ENCODE data around the gene PRKAG2.
A peak's percentile ranks its signal among the peaks of the same experiment; 100 is the strongest.

The PRKAG2 gene

GRCh38 chr7:151727579-151728285, 149.2 kb downstream of the PRKAG2 start:
- DNase-seq (ENCODE audit: low spot score) = peak; percentile 96
- ChIA-PET POLR2A (ENCODE audit: low non-redundant PET) (no interaction called here), CTCF (interaction anchor here (1.3 kb wide), 1 partner anchor 18 kb away, joined by 4 read pairs; no protein-coding TSS in a partner anchor)
- H3K27ac ChIP-seq = peak overlapping the region; percentile 68
- no peak for TF ChIP-seq CTCF (conservative IDR thresholded peaks at IDR 0.05; ENCODE audit: low read depth)

- ChIA-PET POLR2A (ENCODE audit: low non-redundant PET) (no interaction called here), CTCF (interaction anchor here (0.7 to 1.3 kb wide), 3 partner anchors 18 to 56 kb away, joined by 4 read pairs; no protein-coding TSS in a partner anchor)
- peak overlapping the region; percentile 68 for H3K27ac ChIP-seq
- no peak for DNase-seq (ENCODE audit: low spot score)
- no peak for TF ChIP-seq CTCF (conservative IDR thresholded peaks at IDR 0.05; ENCODE audit: low read depth)
Measured at GRCh38 chr7:151726652-151727578, 150.0 kb downstream of the PRKAG2 start.

- ChIA-PET POLR2A (ENCODE audit: low non-redundant PET) (no interaction called here), CTCF (interaction anchor here (0.5 to 1.2 kb wide), 2 partner anchors 56 to 334 kb away, joined by 3 to 4 read pairs; no protein-coding TSS in a partner anchor)
- H3K27ac ChIP-seq = no peak overlapping the region
- no peak for DNase-seq (ENCODE audit: low spot score)
- TF ChIP-seq CTCF (conservative IDR thresholded peaks at IDR 0.05; ENCODE audit: low read depth) = no peak
Measured at GRCh38 chr7:151725844-151726651, 150.9 kb downstream of the PRKAG2 start.

DNA sequence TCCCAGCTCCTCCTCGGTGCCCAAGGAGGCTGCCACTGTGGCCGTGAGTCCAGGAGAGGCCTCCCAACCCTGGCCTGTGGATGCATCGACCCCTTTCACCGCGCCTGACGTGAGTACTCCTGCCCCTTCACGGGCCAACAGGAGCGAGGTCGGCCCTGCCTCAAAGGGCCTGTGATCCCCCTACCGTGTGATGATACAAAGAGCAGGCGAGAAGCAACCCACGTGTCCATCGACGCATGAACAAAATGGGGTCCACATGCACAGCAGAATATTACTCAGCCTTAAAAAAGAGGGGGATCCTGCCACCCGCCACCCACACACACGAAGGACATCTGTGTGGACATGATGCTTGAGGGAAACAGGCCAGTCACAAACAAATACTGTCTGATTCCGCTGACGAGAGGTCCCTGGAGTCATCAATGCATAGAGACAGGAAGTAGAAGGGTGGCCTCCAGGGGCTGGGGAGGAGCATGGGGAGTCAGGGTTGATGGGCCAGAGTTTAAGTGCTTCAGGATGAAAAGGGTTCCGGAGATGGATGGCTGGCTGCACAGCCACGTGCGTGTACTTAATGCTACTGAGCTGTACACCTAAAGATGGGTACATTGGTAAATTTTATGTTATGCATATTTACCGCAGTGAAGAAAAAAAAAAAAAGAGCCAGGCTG, 151.9 kb downstream of the PRKAG2 start:
- DNase-seq (ENCODE audit: low spot score) = no peak
- no peak for TF ChIP-seq CTCF (conservative IDR thresholded peaks at IDR 0.05; ENCODE audit: low read depth)
- H3K27ac ChIP-seq = no peak overlapping the region
- ChIA-PET POLR2A (ENCODE audit: low non-redundant PET) (no interaction called here), CTCF (interaction anchor here (0.6 to 1.2 kb wide), 2 partner anchors 57 to 1412 kb away, joined by 3 to 4 read pairs; no protein-coding TSS in a partner anchor)

- ChIA-PET CTCF (no interaction called here), POLR2A (ENCODE audit: low non-redundant PET) (no interaction called here)
- H3K27ac ChIP-seq = no peak overlapping the region
- no peak for TF ChIP-seq CTCF (conservative IDR thresholded peaks at IDR 0.05; ENCODE audit: low read depth)
- no peak for DNase-seq (ENCODE audit: low spot score)
Measured at GRCh38 chr7:151724250-151724915, 152.5 kb downstream of the PRKAG2 start.

Measured in RWPE1 (cell line).